Inflammatory macrophage (primary cell): ENCODE data around the gene HAVCR1.
A peak's percentile ranks its signal among the peaks of the same experiment; 100 is the strongest.

Experiments
- DNase-seq, 2 donors: peaks; one replicate each; pipeline ENCODE4 v3.0.0-alpha.2; 2020 to 2022

The HAVCR1 gene

GRCh38 chr5:156984064-156984463 lies 74.9 kb downstream of the HAVCR1 start:
- DNase-seq: no peak

GRCh38 chr5:156981481-156981880 lies 77.4 kb downstream of the HAVCR1 start:
- peak; percentile 31 to 73 for DNase-seq
